Astrocyte (in vitro differentiated cells and primary cell): ENCODE measurements around the gene NCAM1. TPM values are rescaled to one million over a fixed set of nuclear protein-coding genes. Genes with fewer than 3 reads are reported as not detected.

Experiments
- DNase-seq: peaks from one replicate; pipeline ENCODE4 v3.0.0-alpha.2; 2010; ENCODE audit warnings: low read depth
- FAIRE-seq: peaks from 2 replicates; lab custom pipeline; 2011; peaks lifted over from hg19 to GRCh38; lab: Jason Lieb, UNC
- H2AFZ ChIP-seq: 2 replicates; pipeline ENCODE4 v1.6.0; 2012; ENCODE audit warnings: low read depth, low read length, inconsistent platforms
- H3K27ac ChIP-seq: 2 replicates; pipeline ENCODE4 v1.5.1; 2011; ENCODE audit warnings: low read depth, low read length, inconsistent platforms
- H3K27me3 ChIP-seq: 2 replicates; pipeline ENCODE4 v1.6.0; 2011; ENCODE audit warnings: low read length, inconsistent platforms; ENCODE audit not compliant: insufficient read depth
- H3K36me3 ChIP-seq: 2 replicates; pipeline ENCODE4 v1.5.1; 2011; ENCODE audit warnings: low read length, inconsistent platforms; ENCODE audit not compliant: insufficient read depth
- H3K4me1 ChIP-seq: 2 replicates; pipeline ENCODE4 v1.5.1; 2011; ENCODE audit warnings: low read length, inconsistent platforms; ENCODE audit not compliant: insufficient read depth
- H3K4me2 ChIP-seq: 2 replicates; pipeline ENCODE4 v1.6.0; 2012; ENCODE audit warnings: low read length, inconsistent platforms
- H3K4me3 ChIP-seq: 2 replicates; pipeline ENCODE4 v1.5.1; 2011; ENCODE audit warnings: low read depth, mild to moderate bottlenecking, low read length, inconsistent platforms; ENCODE audit not compliant: insufficient read depth
- H3K79me2 ChIP-seq: 2 replicates; pipeline ENCODE4 v1.6.0; 2012; ENCODE audit warnings: mild to moderate bottlenecking, low read length, inconsistent platforms; ENCODE audit not compliant: insufficient read depth
- H3K9ac ChIP-seq: 2 replicates; pipeline ENCODE4 v1.6.0; 2012; ENCODE audit warnings: mild to moderate bottlenecking, low read length, inconsistent platforms
- H3K9me3 ChIP-seq: 2 replicates; pipeline ENCODE4 v1.5.1; 2012; ENCODE audit warnings: low read depth, mild to moderate bottlenecking, low read length, inconsistent platforms; ENCODE audit not compliant: insufficient read depth
- H4K20me1 ChIP-seq: 2 replicates; pipeline ENCODE4 v1.6.0; 2012; ENCODE audit warnings: low read length, inconsistent platforms; ENCODE audit not compliant: insufficient read depth
- H3K27ac Mint-ChIP-seq: one replicate; pipeline ENCODE4 v1.8.0; 2021; ENCODE audit warnings: mild to moderate bottlenecking, mixed read lengths; ENCODE audit not compliant: unreplicated experiment
- H3K27me3 Mint-ChIP-seq: one replicate; pipeline ENCODE4 v1.8.0; 2021; ENCODE audit warnings: low read depth, mixed read lengths; ENCODE audit not compliant: unreplicated experiment
- H3K36me3 Mint-ChIP-seq: one replicate; pipeline ENCODE4 v1.8.0; 2021; ENCODE audit warnings: low read depth, mixed read lengths; ENCODE audit not compliant: unreplicated experiment
- H3K4me1 Mint-ChIP-seq: one replicate; pipeline ENCODE4 v1.8.0; 2021; ENCODE audit warnings: low read depth, mixed read lengths; ENCODE audit not compliant: unreplicated experiment
- H3K4me3 Mint-ChIP-seq: one replicate; pipeline ENCODE4 v1.8.0; 2021; ENCODE audit warnings: mild to moderate bottlenecking, moderate library complexity, mixed read lengths; ENCODE audit not compliant: unreplicated experiment
- H3K9me3 Mint-ChIP-seq: one replicate; pipeline ENCODE4 v1.8.0; 2021; ENCODE audit warnings: mild to moderate bottlenecking, mixed read lengths; ENCODE audit not compliant: unreplicated experiment
- CTCF ChIP-seq: IDR thresholded peaks from 2 replicates; pipeline ENCODE4 v1.5.1; 2011; ENCODE audit warnings: low read depth, mild to moderate bottlenecking, inconsistent platforms, low read length, moderate library complexity; ENCODE audit not compliant: insufficient read depth
- EZH2 ChIP-seq: IDR thresholded peaks from 2 replicates; pipeline ENCODE4 v1.6.1; 2012; ENCODE audit warnings: mild to moderate bottlenecking, low read length, inconsistent platforms; ENCODE audit not compliant: insufficient read depth
- total RNA-seq: library from RNA; stranded (reverse); gene quantifications from 2 replicates; pipeline ENCODE4 v1.2.1, GENCODE V29; 2021

NCAM1 gene
- total RNA-seq, 1 donor from 2014 or later, result 17.4 TPM

- peak overlapping the region; percentile 40 for H3K4me2 ChIP-seq
- peak overlapping the region; percentile 41 for H3K4me3 Mint-ChIP-seq
- FAIRE-seq (peak; percentile 17), DNase-seq (peak; percentile 86)
- peak overlapping the region; percentile 86 for H3K27ac Mint-ChIP-seq
- H3K4me1 ChIP-seq, result peaks cover 4% of the 10 kb centered on the region
- no peaks in the 10 kb centered on the region for H4K20me1 ChIP-seq
- H3K9ac ChIP-seq, result no peak overlapping the region
- H3K9me3 Mint-ChIP-seq, result no peaks in the 10 kb centered on the region
- H3K36me3 ChIP-seq, result no peaks in the 10 kb centered on the region
- no peak overlapping the region for H3K27ac ChIP-seq
- H3K79me2 ChIP-seq, result no peaks in the 10 kb centered on the region
- TF ChIP-seq EZH2 (no peak), CTCF (no peak)
- no peak overlapping the region for H2AFZ ChIP-seq
- no peaks in the 10 kb centered on the region for H3K36me3 Mint-ChIP-seq
- no peak overlapping the region for H3K4me3 ChIP-seq
- H3K4me1 Mint-ChIP-seq, result peaks cover 20% of the 10 kb centered on the region
- H3K9me3 ChIP-seq, result no peaks in the 10 kb centered on the region
- no peaks in the 10 kb centered on the region for H3K27me3 Mint-ChIP-seq
- no peaks in the 10 kb centered on the region for H3K27me3 ChIP-seq
Observed at GRCh38 chr11:113106507-113106906, 145.3 kb downstream of the NCAM1 start.

GRCh38 chr11:113110046-113110445, 148.8 kb downstream of the NCAM1 start:
- Histone ChIP-seq H3K36me3 (no peaks in the 10 kb centered on the region), H3K27ac (no peak overlapping the region), H4K20me1 (no peaks in the 10 kb centered on the region), H3K9ac (no peak overlapping the region), H3K4me1 (peaks cover 4% of the 10 kb centered on the region), H3K9me3 (no peaks in the 10 kb centered on the region), H3K4me2 (no peak overlapping the region), H3K79me2 (no peaks in the 10 kb centered on the region), H2AFZ (no peak overlapping the region), H3K4me3 (no peak overlapping the region), H3K27me3 (no peaks in the 10 kb centered on the region)
- Mint-ChIP-seq H3K9me3 (no peaks in the 10 kb centered on the region), H3K4me1 (peaks cover 17% of the 10 kb centered on the region), H3K27ac (no peak overlapping the region), H3K27me3 (no peaks in the 10 kb centered on the region), H3K36me3 (no peaks in the 10 kb centered on the region), H3K4me3 (no peak overlapping the region)
- DNase-seq, result no peak
- FAIRE-seq, result no peak
- TF ChIP-seq CTCF, result no peak
- TF ChIP-seq EZH2, result no peak

- Histone ChIP-seq H3K79me2 (no peaks in the 10 kb centered on the region), H4K20me1 (no peaks in the 10 kb centered on the region), H3K4me2 (no peak overlapping the region), H3K4me3 (no peak overlapping the region), H3K4me1 (peaks cover 2% of the 10 kb centered on the region), H3K27ac (no peak overlapping the region), H2AFZ (no peak overlapping the region), H3K9ac (no peak overlapping the region), H3K9me3 (no peaks in the 10 kb centered on the region), H3K36me3 (no peaks in the 10 kb centered on the region), H3K27me3 (no peaks in the 10 kb centered on the region)
- no peak overlapping the region for H3K4me3 Mint-ChIP-seq
- FAIRE-seq (no peak), DNase-seq (no peak)
- H3K27ac Mint-ChIP-seq, result no peak overlapping the region
- no peaks in the 10 kb centered on the region for H3K36me3 Mint-ChIP-seq
- H3K4me1 Mint-ChIP-seq, result peaks cover 12% of the 10 kb centered on the region
- no peak for TF ChIP-seq EZH2
- TF ChIP-seq CTCF, result no peak
- H3K27me3 Mint-ChIP-seq, result no peaks in the 10 kb centered on the region
- H3K9me3 Mint-ChIP-seq, result no peaks in the 10 kb centered on the region
Observed at GRCh38 chr11:113111156-113111555, 149.9 kb downstream of the NCAM1 start.
